G401.6 (cell line): ENCODE measurements around the gene MARK4.
A peak's percentile ranks its signal among the peaks of the same experiment; 100 is the strongest.

Experiments used
- FAIRE-seq: peaks from 2 replicates; lab custom pipeline; 2012; peaks lifted over from hg19 to GRCh38; lab: Jason Lieb, UNC

Gene MARK4

DNA sequence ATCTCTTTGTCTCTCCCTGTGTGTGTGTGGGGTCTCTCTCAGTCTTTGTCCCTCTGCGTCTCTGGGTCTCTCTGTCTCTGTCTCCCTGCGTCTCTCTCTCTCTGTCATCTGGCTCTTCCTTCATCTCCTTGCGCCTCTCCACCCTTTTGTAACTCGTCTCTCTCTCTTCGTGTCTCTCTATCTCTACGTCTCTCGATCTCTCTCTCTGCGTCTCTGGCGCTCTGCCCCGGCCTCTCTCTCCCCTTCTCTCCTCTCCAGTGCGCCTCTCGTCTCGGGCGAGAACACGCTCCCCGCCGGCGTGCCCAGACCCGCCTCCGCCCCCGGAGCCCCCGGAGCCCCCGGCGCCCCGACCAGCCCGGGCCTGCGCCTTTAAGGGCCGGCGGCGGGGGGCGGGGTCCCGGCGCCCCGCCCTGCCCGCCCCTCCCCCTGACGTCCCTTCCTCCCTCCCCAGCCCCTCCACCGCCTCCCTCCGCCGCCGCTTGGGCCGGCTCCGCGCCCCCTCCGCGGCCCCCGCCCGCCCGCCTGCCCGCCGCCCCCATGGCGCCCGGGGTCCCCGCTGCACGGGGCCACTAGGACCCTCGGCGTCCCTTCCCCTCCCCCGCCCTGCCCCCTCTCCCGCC is at the start of gene MARK4:
TSS of gene MARK4 (plus strand) at position 440 of the 620 bp plus-strand sequence. CDS start 318 bp downstream, outside the sequence.
- FAIRE-seq = no peak

DNA sequence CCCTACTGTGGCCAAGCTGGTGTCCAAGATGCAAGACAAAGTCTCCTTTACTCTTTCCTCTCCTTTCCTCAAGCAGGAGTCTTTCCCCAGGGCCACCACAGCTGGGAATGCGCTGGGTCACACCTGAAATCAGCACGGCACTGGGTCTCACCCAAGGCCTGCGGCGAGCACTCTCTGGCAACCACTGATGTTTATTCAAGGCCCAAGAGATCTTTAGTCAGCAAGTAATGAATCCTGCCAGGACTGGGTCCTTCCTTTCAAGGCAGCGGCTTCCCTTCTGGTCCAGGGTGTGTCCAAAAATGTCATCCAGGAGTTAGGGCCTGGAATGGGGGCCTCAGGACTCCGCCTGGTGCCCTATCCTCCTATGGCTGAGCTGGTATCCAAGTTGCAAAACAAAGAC is 48.4 kb upstream of the MARK4 start:
- no peak for FAIRE-seq

DNA sequence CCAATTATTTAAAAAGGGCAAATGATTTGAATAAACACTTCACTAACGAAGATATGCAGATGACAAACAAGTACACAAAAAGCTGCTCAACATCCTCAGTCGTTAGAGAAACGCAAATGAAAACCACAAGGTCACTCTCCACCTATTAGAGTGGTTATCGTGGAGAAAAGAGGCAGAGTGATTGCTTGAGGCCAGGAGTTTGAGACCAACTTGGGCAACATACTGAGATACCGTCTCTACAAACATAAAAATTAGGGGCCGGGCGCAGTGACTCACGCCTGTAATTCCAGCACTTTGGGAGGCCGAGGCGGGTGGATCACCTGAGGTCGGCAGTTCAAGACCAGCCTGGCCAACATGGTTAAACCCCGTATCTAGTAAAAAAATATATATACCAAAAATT is 45.3 kb upstream of the MARK4 start:
- no peak for FAIRE-seq

- FAIRE-seq = no peak
Observed at GRCh38 chr19:45206328-45206727, 44.7 kb upstream of the MARK4 start.

DNA sequence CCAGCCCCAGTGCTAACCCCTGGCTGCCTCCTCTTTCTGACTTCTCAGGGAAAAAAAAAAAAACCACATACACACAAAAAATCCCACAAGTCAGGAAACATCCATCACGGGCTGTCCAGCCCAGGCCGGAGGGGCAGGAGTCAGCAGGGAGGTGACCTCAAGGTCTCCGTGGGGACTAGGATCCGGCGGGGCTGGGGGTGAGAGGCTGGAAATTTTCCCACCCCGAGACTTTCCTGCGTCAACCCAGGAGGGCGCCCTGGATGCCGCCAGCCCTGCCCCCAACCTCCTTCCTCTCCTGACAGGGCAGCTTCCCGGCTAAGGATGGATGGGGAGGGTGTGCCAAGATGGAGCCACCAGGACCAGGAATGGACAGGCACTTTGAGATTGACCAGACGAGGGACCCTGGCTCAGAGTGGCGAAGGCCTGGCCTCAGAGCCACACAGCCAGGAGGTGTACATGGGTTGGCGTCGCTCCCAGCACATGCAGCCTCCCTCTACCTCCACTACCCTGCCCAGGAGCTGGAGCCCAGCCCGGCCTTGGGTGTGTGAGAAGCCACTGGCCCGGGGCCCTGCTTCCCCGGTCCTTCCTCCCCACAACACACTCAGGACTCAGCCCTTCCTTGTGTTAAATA is 39.2 kb upstream of the MARK4 start:
- no peak for FAIRE-seq

GRCh38 chr19:45213031-45213430 is 38.0 kb upstream of the MARK4 start:
- no peak for FAIRE-seq

GRCh38 chr19:45215391-45216191 is 35.5 kb upstream of the MARK4 start:
- no peak for FAIRE-seq

DNA sequence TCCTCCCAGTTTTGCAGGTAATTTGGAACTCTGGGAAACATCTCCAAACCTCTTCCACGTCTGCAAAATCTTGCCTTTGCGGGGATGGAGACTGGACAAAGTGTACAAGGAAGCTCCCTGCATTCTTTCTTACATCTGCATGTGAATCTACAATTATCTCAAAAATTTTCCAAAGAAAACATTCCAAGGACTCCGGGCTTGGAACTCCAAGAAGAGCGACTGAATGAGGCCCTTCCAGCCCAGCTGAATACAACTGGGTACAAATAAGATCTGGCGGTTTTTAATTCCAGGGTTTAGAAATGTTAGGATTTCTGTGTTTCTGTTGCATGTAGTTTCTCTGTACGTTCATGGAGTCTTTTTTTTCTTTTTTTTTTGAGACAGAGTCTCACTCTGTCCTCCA is 34.4 kb upstream of the MARK4 start:
- FAIRE-seq = no peak

DNA sequence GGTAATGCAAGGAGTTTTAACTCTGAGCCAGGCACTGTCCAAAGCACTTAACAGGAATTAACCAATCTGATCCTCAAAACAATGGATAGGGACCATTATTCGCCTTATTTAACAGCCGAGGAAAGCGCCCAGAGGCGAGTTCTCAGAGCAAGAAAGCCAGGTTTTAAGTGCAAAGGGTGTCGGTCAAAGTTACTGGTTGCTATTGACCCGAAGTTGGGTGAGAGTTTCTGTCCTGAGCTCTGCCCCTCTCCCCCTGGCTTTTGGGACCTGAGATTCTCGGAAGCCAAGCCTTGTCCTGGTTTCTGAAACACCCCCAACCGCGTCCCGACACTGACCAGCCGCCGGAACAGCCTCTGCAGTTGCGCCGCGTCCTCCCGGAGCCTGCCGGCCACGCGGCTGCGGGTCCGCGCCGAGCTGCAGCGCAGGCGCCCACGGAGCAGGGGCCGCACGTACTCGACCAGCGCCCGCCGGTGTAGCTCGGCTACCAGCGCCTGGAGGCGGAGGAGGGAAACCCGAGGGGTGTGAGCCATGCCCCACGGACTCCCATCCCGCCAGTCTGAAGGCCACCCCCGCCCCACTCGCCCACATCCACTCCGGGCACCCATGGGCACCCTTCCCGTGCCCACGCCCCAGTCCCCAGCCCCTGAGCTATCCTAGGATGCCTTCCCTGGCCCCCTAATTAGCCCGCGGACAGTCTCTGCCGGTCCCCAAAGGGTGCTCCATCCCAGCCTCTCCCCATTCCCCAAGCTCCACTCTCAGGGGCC is 33.7 kb upstream of the MARK4 start:
- FAIRE-seq = no peak

DNA sequence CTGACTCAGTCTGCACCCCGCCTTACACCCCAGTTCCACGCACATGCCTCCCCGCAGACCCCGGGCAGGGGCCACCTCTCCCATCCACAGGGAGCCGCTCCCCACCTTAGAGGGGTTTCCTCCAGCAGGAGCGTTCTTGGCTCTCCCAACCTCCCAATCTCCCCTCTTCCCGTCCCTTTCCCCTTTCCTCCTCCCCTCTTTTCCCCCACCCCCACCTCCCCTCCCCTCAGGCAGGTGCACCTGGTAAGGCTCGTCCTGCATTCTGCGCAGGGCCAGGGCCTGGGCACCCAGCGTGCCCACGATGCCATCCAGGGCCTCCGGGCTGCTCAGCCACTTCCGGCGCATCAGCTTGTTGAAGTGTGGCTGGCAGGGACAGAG is 33.1 kb upstream of the MARK4 start:
- FAIRE-seq = no peak

DNA sequence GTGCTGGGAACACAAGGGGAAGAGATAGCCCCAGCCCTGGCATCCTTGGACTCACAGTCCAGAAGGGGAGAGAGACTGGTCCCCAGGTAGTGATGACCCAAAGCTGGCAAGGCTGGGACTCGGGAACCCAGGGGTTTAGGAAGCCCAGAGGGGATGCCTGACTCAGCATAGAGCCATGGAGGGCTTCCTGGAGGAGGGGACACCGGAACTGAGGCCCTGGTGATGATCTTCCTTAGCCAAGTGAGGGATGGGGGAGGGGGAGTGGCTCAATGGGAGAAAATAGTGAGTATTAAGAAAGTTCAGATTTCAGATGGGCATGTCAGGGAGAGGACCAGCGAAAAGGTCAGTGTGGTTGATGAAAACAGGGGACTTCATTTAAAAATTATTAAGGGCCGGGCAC is 32.6 kb upstream of the MARK4 start:
- no peak for FAIRE-seq

DNA sequence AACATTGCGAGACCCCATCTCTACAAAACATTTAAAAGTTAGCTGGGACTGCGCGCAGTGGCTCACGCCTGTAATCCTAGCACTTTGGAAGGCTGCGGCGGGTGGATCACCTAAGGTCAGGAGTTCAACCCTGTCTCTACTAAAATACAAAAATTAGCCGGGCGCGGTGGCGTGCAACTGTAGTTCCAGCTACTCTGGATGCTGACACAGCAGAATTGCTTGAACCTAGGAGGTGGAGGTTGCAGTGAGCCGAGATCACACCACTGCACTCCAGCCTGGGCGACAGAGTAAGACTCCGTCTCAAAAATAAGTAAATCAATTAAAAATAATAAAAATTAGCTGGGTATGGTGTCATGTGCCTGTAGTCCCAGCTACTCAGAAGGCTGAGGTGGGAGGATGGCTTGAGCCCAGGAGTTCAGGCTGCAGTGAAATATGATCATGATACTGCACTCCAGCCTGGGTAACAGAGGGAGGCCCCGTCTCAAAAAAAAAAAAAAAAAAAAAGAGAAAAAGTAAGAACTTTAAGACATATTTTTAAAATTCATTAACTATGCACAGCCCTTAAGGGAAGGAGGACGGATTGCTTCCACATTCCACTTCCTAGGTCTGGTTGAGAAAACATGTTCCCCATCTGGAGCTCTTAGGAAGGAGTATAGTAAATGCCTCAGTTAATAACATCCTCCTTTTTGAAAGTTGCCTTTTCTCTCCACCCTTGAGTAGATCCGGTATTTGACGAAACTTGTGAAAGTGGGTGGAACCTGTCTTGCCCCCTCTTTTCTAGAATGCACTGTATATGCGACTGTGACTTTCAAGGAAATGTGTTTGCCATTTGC is 31.9 kb upstream of the MARK4 start:
- no peak for FAIRE-seq

GRCh38 chr19:45222724-45223123 is 28.3 kb upstream of the MARK4 start:
- FAIRE-seq = no peak

DNA sequence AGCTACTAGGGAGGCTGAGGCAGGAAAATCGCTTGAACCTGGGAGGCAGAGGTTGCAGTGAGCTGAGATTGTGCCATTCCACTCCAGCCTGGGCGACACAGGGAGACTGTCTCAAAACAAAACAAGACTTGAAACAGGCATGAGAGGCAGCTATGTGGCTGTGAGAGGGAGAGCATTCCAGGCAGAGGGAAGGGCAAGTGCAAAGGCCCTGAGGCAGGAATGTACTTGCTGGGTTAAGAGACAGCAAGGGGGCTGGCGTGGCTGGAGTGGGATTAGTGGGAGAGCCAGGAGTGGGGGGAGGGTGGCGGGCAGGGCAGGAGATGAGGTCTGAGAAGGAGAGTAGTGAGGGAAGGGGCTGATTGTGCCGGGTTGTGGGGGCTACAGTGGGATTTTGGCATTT is 27.2 kb upstream of the MARK4 start:
- FAIRE-seq = no peak

DNA sequence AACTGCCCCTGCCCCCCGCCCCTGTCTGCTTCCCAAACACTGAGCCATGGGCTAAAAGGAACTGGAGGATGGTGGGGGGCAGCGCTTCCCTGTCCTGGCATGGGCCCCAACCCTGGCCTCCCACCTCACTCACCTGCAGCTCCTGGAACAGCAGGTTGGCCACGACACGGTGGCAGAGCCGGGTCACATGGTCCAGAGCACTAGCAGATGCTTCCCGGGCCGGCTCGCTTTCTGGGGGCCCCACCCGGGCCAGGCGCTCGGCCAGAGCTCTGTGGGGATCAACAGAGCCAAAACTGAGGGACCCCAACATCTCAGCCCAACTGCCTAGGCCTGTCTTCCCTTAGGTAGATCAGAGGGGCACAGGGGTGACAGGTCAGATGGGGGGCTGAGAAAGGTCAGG is 26.4 kb upstream of the MARK4 start:
- no peak for FAIRE-seq

- peak; percentile 97 for FAIRE-seq
Observed at GRCh38 chr19:45229056-45229455, 22.0 kb upstream of the MARK4 start.

DNA sequence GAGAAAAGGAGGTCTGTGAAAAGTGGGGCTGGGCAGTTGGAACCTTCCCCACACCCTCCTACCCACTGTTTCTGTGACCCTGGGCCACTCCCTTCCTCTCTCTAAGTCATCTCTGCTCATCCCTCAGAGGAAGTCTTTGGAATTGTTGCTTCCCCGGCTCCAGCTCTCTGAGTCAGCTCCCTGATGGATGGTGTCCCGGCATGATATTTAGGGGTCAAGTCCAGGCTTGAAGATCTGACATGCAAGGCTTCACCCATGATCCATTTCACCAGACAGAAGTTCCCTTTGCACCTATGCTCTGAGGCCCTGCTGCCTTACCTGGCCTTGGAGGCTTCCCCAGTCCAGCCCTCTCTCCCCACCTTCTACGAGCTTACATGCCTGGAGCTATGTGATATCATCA is 19.2 kb upstream of the MARK4 start:
- no peak for FAIRE-seq

DNA sequence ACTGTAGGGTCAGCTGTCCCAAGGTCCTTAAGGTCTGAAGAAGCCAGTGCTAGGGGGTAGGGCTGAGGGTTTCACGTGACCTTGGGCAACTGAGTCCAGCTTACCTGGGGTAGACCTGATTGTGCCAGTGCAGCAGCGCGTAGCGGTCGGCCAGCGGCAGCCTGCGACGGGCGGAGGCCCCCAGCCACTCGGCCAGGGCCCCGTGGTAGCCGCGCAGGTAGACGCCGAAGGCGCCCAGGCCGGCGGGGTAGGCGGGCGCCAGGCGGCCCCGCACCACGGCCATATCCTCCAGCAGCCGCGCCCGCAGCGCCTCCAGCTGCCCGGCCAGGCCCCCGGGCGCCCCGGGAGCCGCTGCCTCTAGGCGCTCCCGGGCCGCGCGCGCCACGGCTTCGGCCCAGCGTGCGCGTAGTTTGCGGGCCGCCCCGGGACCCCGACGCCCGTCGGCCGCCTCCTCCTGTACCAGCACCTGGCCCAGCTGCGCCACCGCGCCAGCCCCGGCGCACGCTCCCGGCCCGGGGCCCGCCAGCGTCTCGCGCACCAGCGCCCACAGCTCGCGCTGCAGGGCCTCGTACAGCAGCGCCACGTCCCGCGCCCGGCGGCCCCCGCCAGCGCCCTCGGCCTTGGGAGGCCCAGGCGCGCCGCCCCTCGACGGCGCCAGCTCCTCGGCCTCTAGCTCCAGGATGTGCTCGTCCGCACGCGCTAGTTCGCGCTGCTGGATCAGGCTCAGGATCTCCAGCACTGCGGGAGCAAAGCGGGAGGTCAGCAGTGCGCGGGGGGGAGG is 16.8 kb upstream of the MARK4 start:
- no peak for FAIRE-seq

DNA sequence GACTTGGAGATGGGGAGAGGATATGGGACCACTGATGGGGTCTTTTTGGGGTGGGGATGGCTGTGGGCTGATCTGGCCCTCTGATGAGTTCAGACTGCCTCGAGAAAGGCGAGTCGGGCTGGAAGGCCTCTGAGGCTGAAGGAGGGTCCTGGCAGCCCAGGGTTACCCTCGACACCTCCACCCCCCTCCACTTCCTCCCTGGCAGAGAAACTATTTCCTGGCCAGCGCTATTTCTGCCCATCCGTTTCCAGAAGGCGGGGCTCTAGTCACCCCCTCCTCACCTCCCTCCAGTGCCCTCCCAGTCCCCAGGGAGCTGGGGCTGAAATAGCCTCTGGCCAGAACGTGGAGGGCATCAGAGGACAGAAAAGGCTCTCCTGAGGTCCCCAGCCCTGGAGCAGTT is 15.6 kb upstream of the MARK4 start:
- no peak for FAIRE-seq

DNA sequence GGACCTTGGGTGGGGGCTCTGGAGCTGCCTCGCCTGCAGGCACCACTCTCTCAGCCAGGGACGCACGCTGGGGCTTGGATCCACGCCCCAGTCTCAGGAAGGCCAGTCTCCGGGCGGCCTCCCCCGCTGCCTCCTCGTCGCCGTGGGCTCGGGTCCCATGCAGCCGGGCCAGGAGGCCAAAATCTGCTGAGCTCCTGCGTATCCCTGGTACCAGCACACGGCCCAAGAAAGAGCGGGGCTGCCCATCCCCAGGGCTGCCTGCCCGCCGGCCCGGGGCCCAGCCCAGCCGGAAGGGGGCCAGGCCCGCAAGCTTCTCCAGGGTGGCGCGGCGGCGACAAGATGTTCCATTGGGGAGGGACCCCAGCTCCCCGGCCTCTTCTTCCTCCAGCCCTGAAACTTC is 12.5 kb upstream of the MARK4 start:
- no peak for FAIRE-seq

DNA sequence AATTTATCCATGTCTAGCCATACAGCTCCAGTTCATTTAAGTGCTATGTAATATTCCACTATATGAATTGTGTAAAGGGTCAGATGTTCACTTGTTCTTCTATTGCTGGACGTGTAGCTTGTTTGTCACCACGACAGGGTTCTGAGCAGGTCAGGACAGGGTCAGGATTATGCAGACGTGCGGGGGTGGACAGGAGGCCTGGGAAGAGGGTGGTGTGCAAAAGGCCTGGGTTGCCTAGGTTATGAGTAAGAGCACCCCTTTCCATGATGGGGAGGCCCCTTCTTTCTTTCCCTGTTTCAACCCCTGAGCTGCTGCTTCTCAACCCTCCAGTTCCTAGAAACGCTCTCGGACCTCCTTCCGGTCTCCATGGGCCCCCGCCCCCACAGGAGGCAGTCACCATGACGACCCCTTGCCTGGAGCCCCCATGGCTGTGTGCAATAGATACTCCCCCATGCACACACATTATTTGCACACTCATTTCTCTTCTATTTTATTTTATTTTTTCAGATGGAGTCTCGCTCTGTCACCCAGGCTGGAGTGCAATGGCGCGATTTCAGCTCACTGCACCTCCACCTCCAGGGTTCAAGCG is 7.8 kb upstream of the MARK4 start:
- no peak for FAIRE-seq
